OCI-LY3 (cell line): Measurements from ENCODE around the gene FMO4.

ENCODE experiments used
- CTCF ChIP-seq: fragments of 200-600, 300-600 bp; sonication (generic); IDR thresholded peaks from 2 replicates; pipeline ENCODE4 v1.5.1; 2014; ENCODE audit warnings: antibody characterized with exemption, low read length, low read depth
- EZH2phosphoT487 ChIP-seq: fragments of 200-600 bp; shearing (Covaris generic); IDR thresholded peaks from 2 replicates; pipeline ENCODE4 v1.6.1; 2018; ENCODE audit warnings: antibody characterized with exemption, mixed run types, low read depth

DNA sequence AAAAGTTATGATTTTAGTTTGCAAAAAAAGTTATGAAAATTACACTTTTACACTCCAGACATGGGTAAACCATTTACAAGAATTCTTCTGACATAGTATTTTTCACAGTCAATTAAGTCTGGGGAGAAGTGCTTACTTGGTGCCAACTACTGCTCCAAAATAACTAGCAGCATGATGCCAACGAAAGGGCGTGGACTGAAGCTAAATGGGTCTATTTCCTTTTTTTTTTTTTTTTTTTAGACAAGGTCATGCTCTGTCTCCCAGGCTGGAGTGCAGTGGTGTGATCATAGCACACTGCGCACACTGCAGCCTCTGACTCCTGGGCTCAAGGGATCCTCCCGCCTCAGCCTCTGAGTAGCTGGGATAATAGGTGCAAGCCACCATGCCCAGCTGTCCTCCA, 43.2 kb downstream of the FMO4 start:
- TF ChIP-seq CTCF = no peak
- no peak for TF ChIP-seq EZH2phosphoT487
